Testis (tissue), 2 donors: ENCODE data around the gene CINP.

Source experiments
- CTCF ChIP-seq, 3 experiments: fragments of 450-650 bp in 2 of 3; fragments of 200-600 bp in 1 of 3; sonication (generic) in 1 of 3; IDR thresholded peaks; one replicate each; pipeline ENCODE4 v1.5.1; 2016 to 2019; ENCODE audit warnings: antibody characterized with exemption in 3 of 3, mild to moderate bottlenecking in 2 of 3, moderate library complexity in 1 of 3
- POLR2A ChIP-seq: fragments of 450-650 bp; IDR thresholded peaks from one replicate; pipeline ENCODE4 v1.6.1; 2017; ENCODE audit warnings: antibody characterized with exemption, mild to moderate bottlenecking, moderate library complexity

DNA sequence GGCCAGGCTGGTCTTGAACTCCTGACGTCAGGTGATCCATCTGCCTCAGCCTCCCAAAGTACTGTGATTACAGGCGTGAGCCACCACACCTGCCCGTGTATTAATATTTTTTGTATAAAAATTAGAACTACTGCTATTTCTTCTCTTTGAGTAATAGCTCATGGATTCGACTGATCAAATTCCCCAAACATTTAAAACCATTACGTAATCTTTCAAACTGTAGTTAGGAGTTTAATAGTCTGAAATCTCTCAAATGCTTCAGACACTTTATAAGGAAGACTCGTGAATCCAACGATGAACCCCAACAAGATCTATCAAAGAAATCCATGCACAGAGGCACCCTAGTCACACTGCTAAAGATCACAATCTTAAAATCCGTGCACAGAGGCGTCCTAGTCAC lies 16.1 kb upstream of the CINP start:
- no peak for TF ChIP-seq CTCF (IDR thresholded peaks at IDR 0.05)
- no peak for TF ChIP-seq POLR2A
